GM18519 (cell line): Measurements from ENCODE around the gene DKC1.
"Not testable (repeated sequence)": the region's sequence is repeated elsewhere in the genome, so short reads cannot be mapped to it uniquely, and the experiment has no call there.

Experiments
- ATAC-seq: cut with Tn5 transposase; IDR thresholded peaks from one replicate; pipeline ENCODE4 v1.9.1; 2021; ENCODE audit warnings: mild to moderate bottlenecking, moderate library complexity; ENCODE audit not compliant: unreplicated experiment, low FRiP score

DKC1 gene

GRCh38 chrX:154816326-154816898, 53.7 kb downstream of the DKC1 start:
- ATAC-seq = not testable (repeated sequence)

- ATAC-seq = not testable (repeated sequence)
Measured at GRCh38 chrX:154817048-154817618, 54.5 kb downstream of the DKC1 start.

GRCh38 chrX:154818916-154819770, 56.5 kb downstream of the DKC1 start:
- no peak for ATAC-seq

GRCh38 chrX:154819771-154820341, 57.2 kb downstream of the DKC1 start:
- ATAC-seq = no peak

GRCh38 chrX:154821523-154821922, 58.9 kb downstream of the DKC1 start:
- ATAC-seq = no peak

GRCh38 chrX:154822029-154822428, 59.4 kb downstream of the DKC1 start:
- ATAC-seq = no peak

- ATAC-seq = no peak
Measured at GRCh38 chrX:154824638-154825037, 62.0 kb downstream of the DKC1 start.

- not testable (repeated sequence) for ATAC-seq
Measured at GRCh38 chrX:154825586-154825985, 62.9 kb downstream of the DKC1 start.
